ENCODE results near the gene KLHL10. TPM values are rescaled to one million over a fixed set of nuclear protein-coding genes. Genes with fewer than 3 reads are reported as not detected.

KLHL10 gene
- total RNA-seq, 4 donors from 2014 or later: 0.62 to 2.7 (median 1.4) TPM

DNA sequence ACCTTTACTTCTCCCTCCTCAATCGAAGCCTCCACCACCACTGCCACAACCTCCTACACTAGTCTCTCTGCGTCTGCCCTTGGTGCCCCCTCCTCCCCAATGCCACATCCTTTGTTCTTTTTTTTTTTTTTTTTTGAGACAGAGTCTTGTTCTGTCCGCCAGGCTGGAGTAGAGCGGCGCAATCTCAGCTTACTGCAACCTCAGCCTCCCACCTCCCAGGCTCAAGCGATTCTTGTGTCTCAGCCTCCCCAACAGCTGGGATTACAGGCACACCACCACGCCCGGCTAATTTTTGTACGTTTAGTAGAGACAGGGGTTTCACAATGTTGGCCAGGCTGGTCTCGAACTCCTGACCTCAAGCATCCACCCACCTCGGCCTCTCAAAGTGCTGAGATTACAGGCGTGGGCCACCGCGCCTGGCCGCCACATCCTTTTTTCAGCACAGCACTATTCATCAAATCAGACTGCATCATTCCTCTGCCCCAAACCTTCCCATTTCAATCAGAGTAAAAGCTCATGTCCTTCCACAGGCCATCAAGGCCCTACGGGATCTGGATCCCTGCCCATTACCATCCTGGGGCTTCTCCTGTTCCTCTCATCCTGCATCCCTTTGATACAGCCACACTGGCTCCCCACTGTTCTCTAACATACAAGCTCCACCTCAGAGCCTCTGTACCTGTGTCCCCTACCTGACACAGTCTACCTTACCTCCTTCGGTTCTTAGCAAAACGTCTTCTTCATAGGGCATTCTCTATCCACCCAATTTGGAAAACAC is 25.6 kb downstream of the KLHL10 start:
- 52 to 64% methylated on average over 4 to 17 of the region's 18 CpGs for WGBS, 2 donors (ENCODE audit: low coverage in 1 of 2)
- H3K4me3 ChIP-seq: peak overlapping the region in 1 of 2 donors; percentile 99
- peaks cover 0 to 17% of the 10 kb centered on the region in 2 donors for H3K36me3 ChIP-seq
- TF ChIP-seq, protein P1, sequence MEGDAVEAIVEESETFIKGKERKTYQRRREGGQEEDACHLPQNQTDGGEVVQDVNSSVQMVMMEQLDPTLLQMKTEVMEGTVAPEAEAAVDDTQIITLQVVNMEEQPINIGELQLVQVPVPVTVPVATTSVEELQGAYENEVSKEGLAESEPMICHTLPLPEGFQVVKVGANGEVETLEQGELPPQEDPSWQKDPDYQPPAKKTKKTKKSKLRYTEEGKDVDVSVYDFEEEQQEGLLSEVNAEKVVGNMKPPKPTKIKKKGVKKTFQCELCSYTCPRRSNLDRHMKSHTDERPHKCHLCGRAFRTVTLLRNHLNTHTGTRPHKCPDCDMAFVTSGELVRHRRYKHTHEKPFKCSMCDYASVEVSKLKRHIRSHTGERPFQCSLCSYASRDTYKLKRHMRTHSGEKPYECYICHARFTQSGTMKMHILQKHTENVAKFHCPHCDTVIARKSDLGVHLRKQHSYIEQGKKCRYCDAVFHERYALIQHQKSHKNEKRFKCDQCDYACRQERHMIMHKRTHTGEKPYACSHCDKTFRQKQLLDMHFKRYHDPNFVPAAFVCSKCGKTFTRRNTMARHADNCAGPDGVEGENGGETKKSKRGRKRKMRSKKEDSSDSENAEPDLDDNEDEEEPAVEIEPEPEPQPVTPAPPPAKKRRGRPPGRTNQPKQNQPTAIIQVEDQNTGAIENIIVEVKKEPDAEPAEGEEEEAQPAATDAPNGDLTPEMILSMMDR (IDR thresholded peaks at IDR 0.05): no peak
- TF ChIP-seq POLR2AphosphoS5 (IDR thresholded peaks at IDR 0.05): no peak
- TF ChIP-seq POLR2A (IDR thresholded peaks at IDR 0.05): no peak
- no peaks in the 10 kb centered on the region for H3K9me3 ChIP-seq
- H3K27ac ChIP-seq: no peak overlapping the region
- ATAC-seq: no peak
- H3K27me3 ChIP-seq: no peaks in the 10 kb centered on the region
- peaks cover 7 to 54% (median 11%) of the 10 kb centered on the region in 3 donors for H3K4me1 ChIP-seq

DNA sequence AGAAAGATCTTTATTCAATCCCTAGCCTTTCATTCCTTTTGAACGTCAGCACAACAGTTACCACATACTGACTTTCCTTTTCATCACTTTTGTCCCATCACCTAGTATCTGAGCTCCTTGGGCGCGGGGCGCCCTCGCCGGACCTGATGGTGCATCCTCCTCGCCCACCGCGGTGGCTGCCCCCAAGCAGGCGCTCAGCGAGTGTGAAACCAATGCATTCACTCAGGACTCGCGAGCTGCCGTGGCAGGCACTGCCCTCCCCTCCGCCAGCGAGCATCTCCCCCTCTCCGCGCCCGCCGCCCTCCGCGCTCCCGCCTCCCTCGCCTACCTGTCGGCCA is 26.8 kb downstream of the KLHL10 start:
- TF ChIP-seq EP300 (IDR thresholded peaks at IDR 0.05) (no peak), POLR2AphosphoS5 (IDR thresholded peaks at IDR 0.05) (no peak), POLR2A (IDR thresholded peaks at IDR 0.05) (no peak)
- TF ChIP-seq, protein P1 (IDR thresholded peaks at IDR 0.05): no peak
- no peaks in the 10 kb centered on the region for H3K9me3 ChIP-seq
- H3K4me3 ChIP-seq: peak overlapping the region; percentile 87 to 99
- peak overlapping the region; percentile 83 to 97 (median 92) for H3K27ac ChIP-seq
- H3K4me1 ChIP-seq: peaks cover 7 to 54% (median 11%) of the 10 kb centered on the region in 3 donors
- peaks cover 0 to 28% of the 10 kb centered on the region in 2 donors for H3K36me3 ChIP-seq
- WGBS, 2 donors (ENCODE audit: low coverage in 1 of 2): 0% methylated on average over 1 to 14 of the region's 25 CpGs
- no peaks in the 10 kb centered on the region for H3K27me3 ChIP-seq
- ATAC-seq: peak; percentile 60

DNA sequence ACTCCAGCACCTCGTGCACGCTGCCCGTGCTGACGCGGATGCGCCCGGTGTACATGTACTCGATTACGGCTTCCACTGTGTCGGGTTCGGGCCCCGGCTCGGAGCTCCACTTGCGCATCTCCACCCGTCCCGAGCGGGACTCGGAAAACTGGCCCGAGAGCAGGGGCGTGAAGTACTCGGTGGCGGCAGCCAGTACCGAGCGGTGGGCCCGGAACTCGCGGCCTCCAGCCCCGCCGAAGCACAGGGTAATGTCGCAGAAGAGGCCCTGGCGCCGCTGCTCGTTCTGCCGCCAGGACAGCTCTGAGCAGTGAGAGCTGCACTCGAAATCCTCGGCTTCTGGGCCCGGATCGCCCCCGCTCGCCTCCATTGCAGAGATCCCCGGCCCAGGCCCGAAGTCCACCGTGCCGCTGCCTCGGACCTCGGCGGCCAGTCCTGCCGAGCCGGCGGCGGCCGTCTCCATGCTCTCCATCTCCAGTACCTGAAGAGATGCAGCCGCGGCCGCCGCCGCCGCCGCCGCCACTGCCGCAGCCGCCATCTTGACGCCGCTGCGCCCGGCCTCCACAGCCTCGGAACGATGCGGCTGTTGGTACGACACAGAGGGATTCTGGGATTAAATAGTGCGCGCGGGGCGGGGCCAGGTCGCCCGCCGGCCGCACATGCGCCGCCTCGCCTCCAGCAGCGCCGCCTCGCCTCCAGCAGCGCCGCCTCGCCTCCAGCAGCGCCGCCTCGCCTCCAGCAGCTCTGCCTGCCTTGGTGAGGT is 27.4 kb downstream of the KLHL10 start, which contains the start of gene KLHL11:
Gene KLHL11 (minus strand): TSS at position 588 of the 760 bp plus-strand sequence. CDS start 53 bp downstream, at position 535.
- H3K4me1 ChIP-seq: peaks cover 7 to 48% (median 11%) of the 10 kb centered on the region in 3 donors
- peak; percentile 98 for ATAC-seq
- H3K27ac ChIP-seq: peak within 1 kb of the TSS; percentile 83 to 97 (median 92)
- H3K9me3 ChIP-seq: no peaks in the 10 kb centered on the region
- no peaks in the 10 kb centered on the region for H3K27me3 ChIP-seq
- peak within 1 kb of the TSS; percentile 87 to 99 for H3K4me3 ChIP-seq
- no CpG with 5 or more reads among the region's 90 CpGs for WGBS, 2 donors (ENCODE audit: low coverage in 1 of 2)
- no peak for TF ChIP-seq EP300 (IDR thresholded peaks at IDR 0.05)
- TF ChIP-seq POLR2A (IDR thresholded peaks at IDR 0.05): peak; percentile 79 to 85
- TF ChIP-seq POLR2AphosphoS5 (IDR thresholded peaks at IDR 0.05): peak; percentile 85
- TF ChIP-seq, protein P1 (IDR thresholded peaks at IDR 0.05): peak in 1 of 4 experiments; percentile 12
- peaks cover 0 to 34% of the 10 kb centered on the region in 2 donors for H3K36me3 ChIP-seq

DNA sequence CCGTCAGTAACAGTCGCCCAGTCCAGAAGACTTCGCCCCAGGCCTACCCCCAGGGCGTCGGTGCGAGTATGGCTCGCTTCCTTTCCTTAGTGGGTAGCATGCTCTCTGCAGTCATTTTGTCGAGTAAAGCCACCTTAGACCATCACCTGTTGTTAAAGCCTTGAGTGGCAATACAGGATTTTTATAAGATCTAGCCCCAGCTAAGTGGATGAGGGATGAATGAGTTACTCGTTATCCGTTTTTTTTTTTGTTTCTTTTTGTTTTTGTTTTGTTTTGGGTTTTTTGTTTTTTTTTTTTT is 27.9 kb downstream of the KLHL10 start:
- no peaks in the 10 kb centered on the region for H3K9me3 ChIP-seq
- H3K36me3 ChIP-seq: peaks cover 0 to 39% of the 10 kb centered on the region in 2 donors
- H3K27me3 ChIP-seq: no peaks in the 10 kb centered on the region
- H3K4me1 ChIP-seq: peaks cover 7 to 43% (median 11%) of the 10 kb centered on the region in 3 donors
- peak overlapping the region in 3 of 4 donors; percentile 90 to 97 (median 95) for H3K27ac ChIP-seq
- ATAC-seq: no peak
- no peak for TF ChIP-seq EP300 (IDR thresholded peaks at IDR 0.05)
- TF ChIP-seq, protein P1 (IDR thresholded peaks at IDR 0.05): peak in 1 of 4 experiments; percentile 2
- no peak for TF ChIP-seq POLR2A (IDR thresholded peaks at IDR 0.05)
- no peak for TF ChIP-seq POLR2AphosphoS5 (IDR thresholded peaks at IDR 0.05)
- WGBS, 2 donors (ENCODE audit: low coverage in 1 of 2): 0% methylated on average over 9 of the region's 10 CpGs; no CpG with 5 or more reads in 1 of the 2 donors
- H3K4me3 ChIP-seq: peak overlapping the region in 1 of 2 donors; percentile 99
